ENCODE data around the gene PACSIN3.

DNA sequence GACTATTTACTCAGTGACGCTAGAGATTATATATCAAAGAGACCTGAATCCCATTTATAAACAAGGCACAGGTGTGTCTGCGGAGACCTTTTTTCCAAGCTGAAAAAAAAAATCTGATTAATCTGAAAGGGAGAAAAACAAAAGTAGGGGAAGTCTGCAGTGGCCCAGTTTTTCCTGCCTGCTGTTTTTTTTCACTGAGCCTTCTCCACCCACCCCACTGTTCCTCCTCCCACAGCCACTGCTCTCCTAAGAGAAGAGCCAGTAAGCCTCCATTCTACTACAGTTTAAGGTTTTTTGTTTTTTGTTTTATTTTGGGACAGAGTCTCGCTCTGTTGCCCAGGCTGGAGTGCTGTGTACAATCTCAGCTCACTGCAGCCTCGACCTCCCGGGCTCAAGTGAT, 28.0 kb downstream of the PACSIN3 start:
- TF ChIP-seq EZH2 (IDR thresholded peaks at IDR 0.05; ENCODE audit: low read length) (no peak), CTCF (optimal IDR thresholded peaks at IDR 0.05 in 1 of 3, IDR thresholded peaks at IDR 0.05 in 1 of 3, conservative IDR thresholded peaks at IDR 0.05 in 1 of 3; ENCODE audit: extremely low read depth in 1 of 3, insufficient read depth in 2 of 3, low read length in 3 of 3) (no peak)
